K562 (cell line): Measurements from ENCODE around the gene SDS. TPM values are rescaled to one million over a fixed set of nuclear protein-coding genes. Genes with fewer than 3 reads are reported as not detected.

Experiments used
- ATAC-seq: fragments of 200-7000 bp; cut with Tn5 transposase; 3 replicates; pipeline ENCODE4 v1.9.1; 2020; ENCODE audit warnings: moderate library complexity
- BruUV-seq: library from RNA; stranded (reverse); fragments of 400-500 nt; replicated peaks from 2 replicates; lab custom pipeline; 2021; lab: Mats Ljungman, UMichigan
- CTCF ChIA-PET: fragments of 300-600 bp; formaldehyde crosslinking; extraction: SDS; loops from one replicate; lab custom pipeline; 2021; ENCODE audit warnings: low intra/inter-chr PET ratio; lab: Yijun Ruan, JAX
- POLR2A ChIA-PET: fragments of 300-600, 350-650 bp; sonication (Branson Sonifier 250); formaldehyde crosslinking; extraction: SDS; loops from one replicate; lab custom pipeline; 2021; ENCODE audit warnings: antibody characterized with exemption, inconsistent platforms; lab: Yijun Ruan, JAX
- DNase-seq, 4 experiments: peaks; one replicate each; pipeline versions ENCODE4 v3.0.0 to v3.0.0-alpha.2; 2011 to 2018; ENCODE audit warnings: low spot score in 3 of 4, mixed read lengths in 3 of 4; ENCODE audit errors: extremely low read depth in 1 of 4
- FAIRE-seq: peaks from 2 replicates; lab custom pipeline; 2011; peaks lifted over from hg19 to GRCh38; lab: Jason Lieb, UNC
- H2AFZ ChIP-seq: 2 replicates; pipeline ENCODE4 v1.6.0; 2011; ENCODE audit warnings: low read depth, low read length, control low read depth, inconsistent platforms
- H3K27ac ChIP-seq: fragments of 200-600 bp; 3 replicates; pipeline ENCODE4 v1.8.0; 2011; ENCODE audit warnings: low read depth, mild to moderate bottlenecking, control low read depth, inconsistent platforms, low read length, moderate library complexity, mixed read lengths; ENCODE audit errors: extremely low read depth
- H3K27me3 ChIP-seq, 2 experiments: fragments of 300-600 bp in 1 of 2; 2 replicates in 1 of 2; 3 replicates in 1 of 2; pipeline versions ENCODE4 v1.6.0 to v1.8.0; 2011; ENCODE audit warnings: inconsistent platforms in 2 of 2, low read length in 2 of 2, mild to moderate bottlenecking in 1 of 2, mixed read lengths in 1 of 2, moderate library complexity in 1 of 2; ENCODE audit not compliant: control insufficient read depth in 2 of 2, insufficient read depth in 2 of 2
- H3K36me3 ChIP-seq: fragments of 300-600 bp; 3 replicates; pipeline ENCODE4 v1.8.0; 2011; ENCODE audit warnings: mild to moderate bottlenecking, low read length, inconsistent platforms; ENCODE audit not compliant: control insufficient read depth, insufficient read depth
- H3K4me1 ChIP-seq, 2 experiments: fragments of 200-600 bp in 1 of 2; replicated peaks in 1 of 2; 2 replicates in 1 of 2; 3 replicates in 1 of 2; pipeline versions ENCODE4 v1.5.1 to v1.8.0; 2011; ENCODE audit warnings: inconsistent platforms in 2 of 2, low read length in 2 of 2, mild to moderate bottlenecking in 1 of 2, mixed read lengths in 1 of 2, moderate library complexity in 1 of 2; ENCODE audit not compliant: control insufficient read depth in 2 of 2, insufficient read depth in 2 of 2
- H3K4me2 ChIP-seq: 2 replicates; pipeline ENCODE4 v1.6.1; 2011; ENCODE audit warnings: low read length, control low read depth, inconsistent platforms, mixed read lengths; ENCODE audit not compliant: insufficient read depth
- H3K4me3 ChIP-seq: fragments of 200-600 bp; sonication (generic), shearing (Covaris generic); 2 replicates; pipeline ENCODE4 v1.5.1; 2016; ENCODE audit warnings: control low read depth, inconsistent platforms
- H3K79me2 ChIP-seq: fragments of 200-600 bp; 3 replicates; pipeline ENCODE4 v1.8.0; 2011; ENCODE audit warnings: low read length, inconsistent platforms; ENCODE audit not compliant: control insufficient read depth, insufficient read depth
- H3K9ac ChIP-seq, 2 experiments: 2 replicates each; pipeline versions ENCODE4 v1.6.0 to v1.6.1; 2011; ENCODE audit warnings: low read depth in 2 of 2, low read length in 2 of 2, control low read depth in 1 of 2, inconsistent platforms in 1 of 2, mild to moderate bottlenecking in 1 of 2, mixed read lengths in 1 of 2; ENCODE audit not compliant: insufficient read depth in 1 of 2
- H3K9me1 ChIP-seq: one replicate; pipeline ENCODE4 v1.6.0; 2011; ENCODE audit warnings: inconsistent platforms, mild to moderate bottlenecking, low read length, moderate library complexity; ENCODE audit not compliant: control insufficient read depth, insufficient read depth
- H3K9me3 ChIP-seq: replicated peaks from 2 replicates; pipeline ENCODE4 v1.5.1; 2011; ENCODE audit warnings: low read depth, low read length, inconsistent platforms; ENCODE audit not compliant: control insufficient read depth, insufficient read depth
- H4K20me1 ChIP-seq: replicated peaks from 2 replicates; pipeline ENCODE4 v1.6.1; 2011; ENCODE audit warnings: low read length, inconsistent platforms, mixed read lengths; ENCODE audit not compliant: control insufficient read depth, insufficient read depth
- ADNP ChIP-seq: fragments of 200-800 bp; sonication (Bioruptor generic); IDR thresholded peaks from 2 replicates; pipeline ENCODE4 v1.6.1; 2016; ENCODE audit warnings: missing genetic modification characterization, missing compliant biosample characterization
- ARID1B ChIP-seq: fragments of 450-650 bp; IDR thresholded peaks from 2 replicates; pipeline ENCODE4 v1.6.1; 2016; ENCODE audit warnings: antibody characterized with exemption, mild to moderate bottlenecking, inconsistent platforms
- BHLHE40 ChIP-seq: IDR thresholded peaks from 2 replicates; pipeline ENCODE4 v1.6.1; 2011; ENCODE audit warnings: low read length, improper control_type of control experiment
- CBFA2T3 ChIP-seq: fragments of 450-650 bp; IDR thresholded peaks from 2 replicates; pipeline ENCODE4 v1.6.1; 2017
- GABPA ChIP-seq: fragments of 200-800 bp; sonication (Bioruptor generic); conservative IDR thresholded peaks from 2 replicates; pipeline ENCODE4 v1.6.1; 2016; ENCODE audit warnings: low read depth, missing genetic modification characterization, missing compliant biosample characterization
- JUND ChIP-seq, 2 experiments: IDR thresholded peaks; 2 replicates in 1 of 2; 3 replicates in 1 of 2; pipeline ENCODE4 v1.6.1; 2011; ENCODE audit warnings: borderline replicate concordance in 2 of 2, low read depth in 2 of 2, low read length in 2 of 2, improper control_type of control experiment in 1 of 2, missing biosample characterization in 1 of 2, missing genetic modification characterization in 1 of 2, missing genetic modification reagents in 1 of 2
- KDM5B ChIP-seq: fragments of 200-600 bp; sonication (generic); IDR thresholded peaks from 2 replicates; pipeline ENCODE4 v1.6.1; 2012; ENCODE audit warnings: low read depth, mild to moderate bottlenecking, moderate library complexity, low read length, control low read depth, inconsistent platforms; ENCODE audit not compliant: insufficient replicate concordance
- KLF6 ChIP-seq: fragments of 250-450 bp; sonication (Bioruptor Pico); IDR thresholded peaks from 2 replicates; pipeline ENCODE4 v1.4.0; 2020; ENCODE audit warnings: mild to moderate bottlenecking, moderate library complexity, borderline replicate concordance
- MAZ ChIP-seq, 2 experiments: fragments of 450-650 bp in 1 of 2; sonication (generic) in 1 of 2; formaldehyde crosslinking; IDR thresholded peaks in 1 of 2; conservative IDR thresholded peaks in 1 of 2; 2 replicates each; pipeline versions ENCODE4 v1.4.0 to v1.5.0; 2020; ENCODE audit warnings: mild to moderate bottlenecking in 1 of 2, missing genetic modification reagents in 1 of 2
- NFE2 ChIP-seq: IDR thresholded peaks from 2 replicates; pipeline ENCODE4 v1.6.1; 2014; ENCODE audit warnings: antibody characterized with exemption, low read depth
- NR2C2 ChIP-seq, 2 experiments: fragments of 200-800 bp in 1 of 2; sonication (Bioruptor generic) in 1 of 2; sonication (generic) in 1 of 2; formaldehyde crosslinking in 1 of 2; IDR thresholded peaks; 2 replicates each; pipeline versions ENCODE4 v1.6.1 to v1.8.0; 2016 to 2022; ENCODE audit warnings: mild to moderate bottlenecking in 1 of 2, missing compliant biosample characterization in 1 of 2, missing genetic modification characterization in 1 of 2, missing genetic modification reagents in 1 of 2
- POLR2AphosphoS2 ChIP-seq: IDR thresholded peaks from 2 replicates; pipeline ENCODE4 v1.6.1; 2012; ENCODE audit warnings: low read length, improper control_type of control experiment
- SETDB1 ChIP-seq: IDR thresholded peaks from one replicate; pipeline ENCODE4 v1.6.1; 2012; ENCODE audit warnings: low read length, control low read depth, inconsistent platforms
- ZNF311 ChIP-seq: fragments of 250-450 bp; sonication (Bioruptor Pico); IDR thresholded peaks from 2 replicates; pipeline ENCODE4 v1.4.0; 2020; ENCODE audit warnings: mild to moderate bottlenecking, moderate library complexity
- ZNF316 ChIP-seq: fragments of 450-650 bp; IDR thresholded peaks from 2 replicates; pipeline ENCODE4 v1.6.1; 2016
- ZNF589 ChIP-seq: fragments of 200-800 bp; sonication (Bioruptor generic); IDR thresholded peaks from 2 replicates; pipeline ENCODE4 v1.6.1; 2016; ENCODE audit warnings: low read depth, missing genetic modification characterization, missing compliant biosample characterization
- ZNF695 ChIP-seq: fragments of 450-650 bp; formaldehyde crosslinking; IDR thresholded peaks from 2 replicates; pipeline ENCODE4 v1.4.0; 2020; ENCODE audit warnings: mild to moderate bottlenecking, moderate library complexity
- WGBS: fragments of 100-300 bp; shearing (Covaris generic); methylation state at CpG from one replicate; pipeline ENCODE4 v1.1.6; 2016; ENCODE audit warnings: low coverage, mixed read lengths; ENCODE audit not compliant: insufficient coverage; ENCODE audit errors: missing lambda C conversion rate; 5-methylcytosine and 5-hydroxymethylcytosine counted together
- in situ Hi-C: fragments of 300-500 bp; cut with MboI; formaldehyde crosslinking; loops from 4 replicates; pipeline ENCODE4 v1.15.0; 2018; ENCODE audit warnings: inconsistent platforms, mixed read lengths
- intact Hi-C: fragments of 100-400 bp; cut with micrococcal nuclease; formaldehyde crosslinking; loops from 2 replicates; pipeline ENCODE4 v1.14.2; 2022
- polyA plus RNA-seq, 8 experiments: library from polyadenylated mRNA; depleted of rRNA in 4 of 8; stranded (reverse) in 5 of 8; unstranded in 3 of 8; fragments of >200 nt; fragmentation: Nextera tagmentation in 2 of 8; fragmentation: Illumina TruSeq in 1 of 8; extraction: Ambion mirVana in 2 of 8; extraction: Trizol in 1 of 8; gene quantifications; 2 replicates each; pipeline versions ENCODE4 v1.2.1 to v1.2.3, GENCODE V29; 2011 to 2014; ENCODE audit warnings: inconsistent platforms in 1 of 8, missing spikeins in 1 of 8
- total RNA-seq, 7 experiments: library from RNA; depleted of rRNA in 6 of 7; stranded (reverse); fragments of >200 nt in 6 of 7; fragmentation: Illumina TruSeq in 2 of 7; extraction: Trizol in 2 of 7; gene quantifications; 2 replicates each; pipeline versions ENCODE4 v1.2.1 to v1.2.3, GENCODE V29; 2011 to 2021; ENCODE audit warnings: low replicate concordance in 1 of 7
- TF ChIP-seq, protein P1 (sequence below): fragments of 250-450 bp; sonication (Bioruptor Pico); IDR thresholded peaks from 2 replicates; pipeline ENCODE4 v1.5.0; 2021
- TF ChIP-seq, protein P2 (sequence below), 2 experiments: fragments of 450-650 bp; IDR thresholded peaks; 2 replicates each; pipeline ENCODE4 v1.6.1; 2016

Gene SDS
- total and polyA plus RNA-seq, 9 of the 15 experiments (the other 6 are each of a cell fraction or from before 2014, with no cell fraction given), result 0.07 to 1.1 (median 0.12) TPM; not detected in 1

DNA sequence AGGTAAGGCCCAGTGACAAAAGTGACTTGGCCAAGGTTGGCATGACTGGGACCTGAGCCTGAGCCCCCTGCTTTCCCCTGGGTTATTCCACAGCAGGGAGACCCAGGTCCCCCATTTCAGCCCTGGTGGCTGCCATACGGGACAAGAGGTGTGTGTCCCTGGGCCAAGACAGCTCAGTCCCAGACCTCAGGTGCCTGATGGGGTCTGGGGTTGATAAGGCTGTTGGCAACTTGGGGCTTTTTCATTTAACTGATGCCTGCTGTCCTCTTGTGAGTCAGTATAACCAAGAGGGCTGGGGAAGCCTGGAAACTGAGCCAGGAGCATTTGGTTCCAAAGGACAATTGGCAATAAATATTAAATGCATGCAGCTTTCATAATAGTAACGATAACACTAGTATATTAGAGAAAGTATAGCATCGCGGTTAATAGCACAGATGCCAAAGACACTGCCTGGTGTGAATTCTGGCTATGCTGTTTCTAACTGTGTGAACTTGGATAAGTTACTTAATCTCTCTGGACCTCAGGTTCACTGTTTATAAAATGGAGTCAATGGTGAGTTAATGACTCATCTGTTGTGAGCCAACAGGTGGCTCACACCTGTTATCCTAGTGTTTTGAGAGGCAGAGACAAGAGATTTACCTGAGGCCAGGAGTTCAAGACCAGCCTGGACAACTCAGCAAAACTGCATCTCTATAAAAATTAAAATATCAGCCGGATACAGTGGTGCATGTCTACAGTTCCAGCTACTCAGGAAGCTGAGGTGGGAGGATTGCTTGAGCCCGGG lies 19.4 kb upstream of the SDS start:
- no peaks in the 10 kb centered on the region for H3K9me1 ChIP-seq
- H4K20me1 ChIP-seq, result no peaks in the 10 kb centered on the region
- peak overlapping the region; percentile 93 for H2AFZ ChIP-seq
- 34% methylated on average over 6 of the region's 6 CpGs for WGBS
- H3K27ac ChIP-seq, result peak overlapping the region; percentile 96
- peaks cover 13% of the 10 kb centered on the region for H3K79me2 ChIP-seq
- POLR2A ChIA-PET, result interaction anchor here (0.6 to 1.6 kb wide), 4 partner anchors 15 to 262 kb away, joined by 3 to 6 read pairs (median 4); no protein-coding TSS in a partner anchor
- DNase-seq, result no peak
- no peaks in the 10 kb centered on the region for H3K27me3 ChIP-seq
- intact Hi-C loops (no loop called here), in situ Hi-C loops (loop anchor here (25.0 kb wide), 1 partner anchor 236 kb away; the partner anchor contains the start of genes DDX54 and RITA1)
- CTCF ChIA-PET, result interaction anchor here (1.1 kb wide), 1 partner anchor 111 kb away, joined by 3 read pairs; no protein-coding TSS in a partner anchor
- H3K36me3 ChIP-seq, result peaks cover 5% of the 10 kb centered on the region; the same call in 1 of the 3 replicates
- TF ChIP-seq ZNF311 (CRISPR knock-in tag) (no peak), KDM5B (no peak), ZNF695 (no peak), NFE2 (no peak), ADNP (tag) (0 out of 2 replicates have a peak, but pooled peaks have one; percentile 24), ZNF589 (CRISPR knock-in tag) (0 out of 2 replicates have a peak, but pooled peaks have one; percentile 22), MAZ (CRISPR knock-in tag; conservative IDR thresholded peaks at IDR 0.05 in 1 of 2, IDR thresholded peaks at IDR 0.05 in 1 of 2) (peak in 1 of 2 experiments; percentile 11; a peak in 1 of 4 replicates), ZNF316 (peak; percentile 19; the same call in 1 of the 2 replicates), ARID1B (no peak), KLF6 (CRISPR knock-in tag) (no peak), SETDB1 (no peak), JUND (IDR thresholded peaks at IDR 0.05; ENCODE audit: borderline replicate concordance, low read depth, low read length) (no peak), JUND (tag; IDR thresholded peaks at IDR 0.05; ENCODE audit: borderline replicate concordance, low read depth, low read length) (0 out of 3 replicates have a peak, but pooled peaks have one; percentile 31), GABPA (tag) (no peak), POLR2AphosphoS2 (no peak), CBFA2T3 (peak; percentile 3; the same call in 1 of the 2 replicates), NR2C2 (CRISPR knock-in tag; IDR thresholded peaks at IDR 0.05) (no peak), NR2C2 (tag; IDR thresholded peaks at IDR 0.05) (no peak; the same call in 1 of the 2 replicates), BHLHE40 (no peak)
- TF ChIP-seq, protein P1, sequence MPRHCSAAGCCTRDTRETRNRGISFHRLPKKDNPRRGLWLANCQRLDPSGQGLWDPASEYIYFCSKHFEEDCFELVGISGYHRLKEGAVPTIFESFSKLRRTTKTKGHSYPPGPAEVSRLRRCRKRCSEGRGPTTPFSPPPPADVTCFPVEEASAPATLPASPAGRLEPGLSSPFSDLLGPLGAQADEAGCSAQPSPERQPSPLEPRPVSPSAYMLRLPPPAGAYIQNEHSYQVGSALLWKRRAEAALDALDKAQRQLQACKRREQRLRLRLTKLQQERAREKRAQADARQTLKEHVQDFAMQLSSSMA, result no peak
- TF ChIP-seq, protein P2, sequence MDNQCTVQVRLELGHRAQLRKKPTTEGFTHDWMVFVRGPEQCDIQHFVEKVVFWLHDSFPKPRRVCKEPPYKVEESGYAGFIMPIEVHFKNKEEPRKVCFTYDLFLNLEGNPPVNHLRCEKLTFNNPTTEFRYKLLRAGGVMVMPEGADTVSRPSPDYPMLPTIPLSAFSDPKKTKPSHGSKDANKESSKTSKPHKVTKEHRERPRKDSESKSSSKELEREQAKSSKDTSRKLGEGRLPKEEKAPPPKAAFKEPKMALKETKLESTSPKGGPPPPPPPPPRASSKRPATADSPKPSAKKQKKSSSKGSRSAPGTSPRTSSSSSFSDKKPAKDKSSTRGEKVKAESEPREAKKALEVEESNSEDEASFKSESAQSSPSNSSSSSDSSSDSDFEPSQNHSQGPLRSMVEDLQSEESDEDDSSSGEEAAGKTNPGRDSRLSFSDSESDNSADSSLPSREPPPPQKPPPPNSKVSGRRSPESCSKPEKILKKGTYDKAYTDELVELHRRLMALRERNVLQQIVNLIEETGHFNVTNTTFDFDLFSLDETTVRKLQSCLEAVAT (IDR thresholded peaks at IDR 0.05), result no peak
- ATAC-seq, result peak; percentile 7
- peak overlapping the region; percentile 83 for H3K4me2 ChIP-seq
- no peak for FAIRE-seq
- peaks cover 28 to 32% of the 10 kb centered on the region in 2 experiments for H3K4me1 ChIP-seq
- no TSS peak for BruUV-seq
- peak overlapping the region; percentile 91 to 93 for H3K9ac ChIP-seq
- H3K9me3 ChIP-seq, result no peaks in the 10 kb centered on the region; the same call in 1 of the 2 replicates
- peak overlapping the region; percentile 55 for H3K4me3 ChIP-seq
